CD14-positive monocyte (primary cell): ENCODE data around the gene PRKCA. TPM values are rescaled to one million over a fixed set of nuclear protein-coding genes. Genes with fewer than 3 reads are reported as not detected.

ENCODE experiments used
- DNase-seq, 3 donors: peaks; one replicate each; pipeline ENCODE4 v3.0.0-alpha.2; 2011 to 2022
- H2AFZ ChIP-seq: 2 replicates; pipeline ENCODE4 v1.6.0; 2012; ENCODE audit warnings: mild to moderate bottlenecking, low read depth, low read length, inconsistent platforms; ENCODE audit not compliant: insufficient read depth, poor library complexity, severe bottlenecking
- H3K27ac ChIP-seq, 2 donors: 1 replicate in 1 of 2; 2 replicates in 1 of 2; pipeline ENCODE4 v1.5.1; 2012 to 2013; ENCODE audit warnings: low read length in 2 of 2, control low read depth in 1 of 2, inconsistent platforms in 1 of 2, low read depth in 1 of 2, mild to moderate bottlenecking in 1 of 2
- H3K27me3 ChIP-seq, 2 donors: one replicate each; pipeline versions ENCODE4 v1.6.0 to v1.6.1; 2011 to 2013; ENCODE audit warnings: low read length in 2 of 2; ENCODE audit not compliant: control insufficient read depth in 2 of 2, insufficient read depth in 2 of 2
- H3K36me3 ChIP-seq, 2 donors: replicated peaks in 1 of 2; 1 replicate in 1 of 2; 2 replicates in 1 of 2; pipeline versions ENCODE4 v1.5.1 to v1.6.1; 2012 to 2013; ENCODE audit warnings: low read length in 2 of 2, control low read depth in 1 of 2, inconsistent platforms in 1 of 2, mild to moderate bottlenecking in 1 of 2; ENCODE audit not compliant: insufficient read depth in 2 of 2, control insufficient read depth in 1 of 2
- H3K4me1 ChIP-seq, 2 donors: 1 replicate in 1 of 2; 2 replicates in 1 of 2; pipeline versions ENCODE4 v1.5.1 to v1.6.1; 2012 to 2013; ENCODE audit warnings: low read length in 2 of 2, control low read depth in 1 of 2, inconsistent platforms in 1 of 2, mild to moderate bottlenecking in 1 of 2, moderate library complexity in 1 of 2; ENCODE audit not compliant: insufficient read depth in 2 of 2, control insufficient read depth in 1 of 2
- H3K4me2 ChIP-seq: replicated peaks from 2 replicates; pipeline ENCODE3; 2012; ENCODE audit warnings: low read length, moderate library complexity, mild to moderate bottlenecking; ENCODE audit not compliant: poor library complexity, severe bottlenecking; ENCODE audit errors: extremely low read depth
- H3K4me3 ChIP-seq, 3 experiments: fragments of 200-600 bp in 1 of 3; sonication (generic) in 1 of 3; replicated peaks in 1 of 3; 1 replicate in 2 of 3; 2 replicates in 1 of 3; pipeline ENCODE4 v1.5.1; 2011 to 2013; ENCODE audit warnings: low read length in 3 of 3, mild to moderate bottlenecking in 3 of 3, control low read depth in 2 of 3, low read depth in 2 of 3, inconsistent platforms in 1 of 3, moderate library complexity in 1 of 3
- H3K79me2 ChIP-seq: 2 replicates; pipeline ENCODE4 v1.6.0; 2012; ENCODE audit warnings: mild to moderate bottlenecking, control low read depth, inconsistent platforms, low read length, moderate library complexity; ENCODE audit not compliant: insufficient read depth
- H3K9ac ChIP-seq: 2 replicates; pipeline ENCODE4 v1.6.0; 2017; ENCODE audit warnings: low read length, mild to moderate bottlenecking; ENCODE audit not compliant: insufficient read depth, poor library complexity, severe bottlenecking
- H3K9me3 ChIP-seq, 2 donors: replicated peaks in 1 of 2; 1 replicate in 1 of 2; 2 replicates in 1 of 2; pipeline versions ENCODE4 v1.5.1 to v1.6.1; 2012 to 2013; ENCODE audit warnings: low read length in 2 of 2, control low read depth in 1 of 2; ENCODE audit not compliant: control insufficient read depth in 1 of 2, insufficient read depth in 1 of 2
- H4K20me1 ChIP-seq: 2 replicates; pipeline ENCODE4 v1.6.0; 2012; ENCODE audit warnings: mild to moderate bottlenecking, low read length, control low read depth, moderate library complexity; ENCODE audit not compliant: insufficient read depth
- H3K27ac Mint-ChIP-seq, 7 donors: one replicate each; pipeline ENCODE4 v1.8.0; 2020; ENCODE audit warnings: mild to moderate bottlenecking in 7 of 7, mixed read lengths in 7 of 7, moderate library complexity in 6 of 7, inconsistent platforms in 2 of 7
- H3K27me3 Mint-ChIP-seq, 3 donors: one replicate each; pipeline ENCODE4 v1.8.0; 2021 to 2022; ENCODE audit warnings: low read depth in 3 of 3, mild to moderate bottlenecking in 3 of 3, mixed read lengths in 3 of 3, moderate library complexity in 3 of 3, inconsistent platforms in 1 of 3
- H3K36me3 Mint-ChIP-seq, 2 donors: one replicate each; pipeline ENCODE4 v1.8.0; 2020; ENCODE audit warnings: mixed read lengths in 2 of 2, inconsistent platforms in 1 of 2, mild to moderate bottlenecking in 1 of 2
- H3K4me1 Mint-ChIP-seq: one replicate; pipeline ENCODE4 v1.8.0; 2020; ENCODE audit warnings: mild to moderate bottlenecking, mixed read lengths
- H3K4me3 Mint-ChIP-seq, 2 donors: one replicate each; pipeline ENCODE4 v1.8.0; 2020; ENCODE audit warnings: mild to moderate bottlenecking in 2 of 2, mixed read lengths in 2 of 2, moderate library complexity in 1 of 2
- H3K9me3 Mint-ChIP-seq, 7 donors: one replicate each; pipeline ENCODE4 v1.8.0; 2020 to 2022; ENCODE audit warnings: mixed read lengths in 7 of 7, mild to moderate bottlenecking in 6 of 7, moderate library complexity in 6 of 7, inconsistent platforms in 2 of 7
- CTCF ChIP-seq: fragments of 200-600 bp; IDR thresholded peaks from one replicate; pipeline ENCODE4 v1.8.0; 2022; ENCODE audit warnings: antibody characterized with exemption, mild to moderate bottlenecking
- WGBS: methylation state at CpG from one replicate; pipeline ENCODE4 v1.1.5; 2013; ENCODE audit warnings: missing lambda C conversion rate; ENCODE audit not compliant: insufficient coverage; 5-methylcytosine and 5-hydroxymethylcytosine counted together
- intact Hi-C, 2 donors: fragments of 100-400 bp; cut with micrococcal nuclease; formaldehyde crosslinking; loops; one replicate each; pipeline versions ENCODE4 v1.15.0 to v1.15.1; 2023
- polyA plus RNA-seq, 3 donors: library from polyadenylated mRNA; depleted of rRNA in 1 of 3; unstranded in 2 of 3; stranded (reverse) in 1 of 3; fragments of 300-500 nt in 2 of 3; fragments of >200 nt in 1 of 3; fragmentation: Illumina TruSeq in 2 of 3; gene quantifications; 1 replicate in 2 of 3; 2 replicates in 1 of 3; pipeline ENCODE4 v1.2.3, GENCODE V29; 2012 to 2021

PRKCA gene
- polyA plus RNA-seq, 3 donors, result 0.22 to 7.1 (median 0.30) TPM

- Histone ChIP-seq H3K9me3 (no peaks in the 10 kb centered on the region), H3K4me1 (no peaks in the 10 kb centered on the region), H3K4me3 (no peak overlapping the region), H2AFZ (no peak overlapping the region), H3K27me3 (no peaks in the 10 kb centered on the region), H3K27ac (no peak overlapping the region), H3K79me2 (no peaks in the 10 kb centered on the region), H3K36me3 (peaks cover 23 to 46% of the 10 kb centered on the region in 2 donors), H4K20me1 (no peaks in the 10 kb centered on the region), H3K9ac (no peak overlapping the region), H3K4me2 (no peak overlapping the region)
- no peak for DNase-seq
- no peaks in the 10 kb centered on the region for H3K4me1 Mint-ChIP-seq
- no peak for TF ChIP-seq CTCF
- H3K4me3 Mint-ChIP-seq, result no peak overlapping the region
- peaks cover 0 to 5% (median 3%) of the 10 kb centered on the region in 3 donors for H3K27me3 Mint-ChIP-seq
- intact Hi-C loops, result no loop called here
- no peak overlapping the region for H3K27ac Mint-ChIP-seq
- peaks cover 41 to 52% of the 10 kb centered on the region in 2 donors for H3K36me3 Mint-ChIP-seq
- WGBS, result 95% methylated on average over 5 of the region's 11 CpGs
- peaks cover 0 to 2% (median 0%) of the 10 kb centered on the region in 7 donors for H3K9me3 Mint-ChIP-seq
These were observed 476.3 kb downstream of the PRKCA start for GRCh38 chr17:66778531-66779236.

GRCh38 chr17:66779237-66779606, 476.8 kb downstream of the PRKCA start:
- Histone ChIP-seq H3K27ac (no peak overlapping the region), H2AFZ (no peak overlapping the region), H3K4me1 (no peaks in the 10 kb centered on the region), H3K4me3 (no peak overlapping the region), H3K4me2 (no peak overlapping the region), H3K27me3 (no peaks in the 10 kb centered on the region), H3K9me3 (no peaks in the 10 kb centered on the region), H3K79me2 (no peaks in the 10 kb centered on the region), H4K20me1 (no peaks in the 10 kb centered on the region), H3K36me3 (peaks cover 18 to 40% of the 10 kb centered on the region in 2 donors), H3K9ac (no peak overlapping the region)
- DNase-seq, result no peak
- TF ChIP-seq CTCF, result no peak
- Mint-ChIP-seq H3K4me3 (no peak overlapping the region), H3K27ac (peak overlapping the region in 1 of 7 donors; percentile 6), H3K36me3 (peaks cover 36 to 49% of the 10 kb centered on the region in 2 donors), H3K9me3 (peaks cover 0 to 2% (median 0%) of the 10 kb centered on the region in 7 donors), H3K27me3 (peaks cover 0 to 5% (median 3%) of the 10 kb centered on the region in 3 donors), H3K4me1 (no peaks in the 10 kb centered on the region)
- 90% methylated on average over 2 of the region's 6 CpGs for WGBS
- intact Hi-C loops, result no loop called here
